MV-4-11 (cell line): ENCODE data around the gene PPTC7.
"Not testable (repeated sequence)": the region's sequence is repeated elsewhere in the genome, so short reads cannot be mapped to it uniquely, and the experiment has no call there.

ENCODE experiments used
- DNase-seq: peaks from one replicate; lab custom pipeline; 2025; lab: John Stamatoyannopoulos, UW

Gene PPTC7

GRCh38 chr12:110561471-110562201 lies 21.5 kb downstream of the PPTC7 start:
- DNase-seq = no peak

GRCh38 chr12:110560946-110561345 lies 22.2 kb downstream of the PPTC7 start:
- DNase-seq = no peak

- no peak for DNase-seq
Measured at GRCh38 chr12:110560048-110560447, 23.1 kb downstream of the PPTC7 start.

GRCh38 chr12:110558945-110559344 lies 24.2 kb downstream of the PPTC7 start:
- DNase-seq = not testable (repeated sequence)

GRCh38 chr12:110557300-110557699 lies 25.8 kb downstream of the PPTC7 start:
- no peak for DNase-seq

GRCh38 chr12:110556705-110557104 lies 26.4 kb downstream of the PPTC7 start:
- DNase-seq = no peak

GRCh38 chr12:110555577-110556406 lies 27.3 kb downstream of the PPTC7 start:
- DNase-seq = peak; percentile 42

- no peak for DNase-seq
Measured at GRCh38 chr12:110554184-110554583, 28.9 kb downstream of the PPTC7 start.

GRCh38 chr12:110550981-110551380 lies 32.1 kb downstream of the PPTC7 start:
- DNase-seq = no peak

- DNase-seq = no peak
Measured at GRCh38 chr12:110549716-110550115, 33.4 kb downstream of the PPTC7 start.

- no peak for DNase-seq
Measured at GRCh38 chr12:110548678-110549077, 34.4 kb downstream of the PPTC7 start.

- DNase-seq = no peak
Measured at GRCh38 chr12:110547090-110547489, 36.0 kb downstream of the PPTC7 start.

GRCh38 chr12:110546339-110546738 lies 36.8 kb downstream of the PPTC7 start:
- peak; percentile 60 for DNase-seq

- no peak for DNase-seq
Measured at GRCh38 chr12:110545812-110546211, 37.3 kb downstream of the PPTC7 start.

- DNase-seq = peak; percentile 94
Measured at GRCh38 chr12:110545259-110545658, 37.9 kb downstream of the PPTC7 start.

GRCh38 chr12:110543965-110544364 lies 39.2 kb downstream of the PPTC7 start:
- DNase-seq = no peak

GRCh38 chr12:110543252-110543959 lies 39.7 kb downstream of the PPTC7 start:
- DNase-seq = no peak

GRCh38 chr12:110540048-110540447 lies 43.1 kb downstream of the PPTC7 start:
- no peak for DNase-seq

- no peak for DNase-seq
Measured at GRCh38 chr12:110538869-110539622, 44.1 kb downstream of the PPTC7 start.

GRCh38 chr12:110537605-110538409 lies 45.3 kb downstream of the PPTC7 start:
- DNase-seq = no peak
